ENCODE data around the gene IDI2.

Gene IDI2

GRCh38 chr10:976316-976715 lies 49.3 kb downstream of the IDI2 start:
- no peak for DNase-seq

- DNase-seq = no peak
These were observed 50.9 kb downstream of the IDI2 start for GRCh38 chr10:974785-975074.

GRCh38 chr10:974038-974784 lies 51.4 kb downstream of the IDI2 start:
- no peak for DNase-seq

GRCh38 chr10:972763-973162 lies 52.9 kb downstream of the IDI2 start:
- no peak for DNase-seq

GRCh38 chr10:971613-972012 lies 54.0 kb downstream of the IDI2 start:
- DNase-seq = no peak

- no peak for DNase-seq
These were observed 54.5 kb downstream of the IDI2 start for GRCh38 chr10:971150-971542.

- DNase-seq = no peak
These were observed 55.1 kb downstream of the IDI2 start for GRCh38 chr10:970311-971149.

GRCh38 chr10:969473-970150 lies 56.0 kb downstream of the IDI2 start:
- DNase-seq = no peak
